Measurements from ENCODE around the gene C16orf46.
A peak's percentile ranks its signal among the peaks of the same experiment; 100 is the strongest.

Gene C16orf46

GRCh38 chr16:81073560-81074330 is 3.3 kb downstream of the C16orf46 start:
- no peak for DNase-seq

- no peak for DNase-seq
Measured at GRCh38 chr16:81071805-81072204, 5.2 kb downstream of the C16orf46 start.

GRCh38 chr16:81070979-81071378 is 6.1 kb downstream of the C16orf46 start:
- DNase-seq: no peak

- DNase-seq: no peak
Measured at GRCh38 chr16:81069063-81069462, 8.0 kb downstream of the C16orf46 start.

- no peak for DNase-seq
Measured at GRCh38 chr16:81067166-81067565, 9.9 kb downstream of the C16orf46 start.

GRCh38 chr16:81066681-81067080 is 10.4 kb downstream of the C16orf46 start:
- no peak for DNase-seq

GRCh38 chr16:81061871-81062608 is 15.0 kb downstream of the C16orf46 start:
- DNase-seq: no peak

GRCh38 chr16:81061307-81061640 is 15.8 kb downstream of the C16orf46 start:
- DNase-seq: no peak

- DNase-seq: no peak
Measured at GRCh38 chr16:81060576-81061306, 16.3 kb downstream of the C16orf46 start.

GRCh38 chr16:81053761-81054160 is 23.3 kb downstream of the C16orf46 start:
- no peak for DNase-seq

GRCh38 chr16:81042821-81043220 is 34.2 kb downstream of the C16orf46 start:
- DNase-seq: no peak

GRCh38 chr16:81041696-81042095 is 35.3 kb downstream of the C16orf46 start:
- DNase-seq: no peak

GRCh38 chr16:81040842-81041241 is 36.2 kb downstream of the C16orf46 start:
- DNase-seq: no peak

GRCh38 chr16:81040131-81040530 is 36.9 kb downstream of the C16orf46 start:
- DNase-seq: no peak

GRCh38 chr16:81036751-81037350 is 40.2 kb downstream of the C16orf46 start:
- no peak for DNase-seq

GRCh38 chr16:81035975-81036750 is 40.9 kb downstream of the C16orf46 start:
- no peak for DNase-seq

GRCh38 chr16:81035398-81035974 is 41.6 kb downstream of the C16orf46 start, which contains the start of gene ATMIN:
Gene ATMIN, plus strand, starts transcription at chr16:81035842. Its CDS starts 29 bp downstream, at chr16:81035871.
- DNase-seq: peak; percentile 96

- no peak for DNase-seq
Measured at GRCh38 chr16:81029930-81030604, 47.0 kb downstream of the C16orf46 start.

- DNase-seq: no peak
Measured at GRCh38 chr16:81026429-81026828, 50.6 kb downstream of the C16orf46 start.

GRCh38 chr16:81018496-81018895 is 58.5 kb downstream of the C16orf46 start:
- no peak for DNase-seq

- DNase-seq: no peak
Measured at GRCh38 chr16:81014672-81015071, 62.4 kb downstream of the C16orf46 start.
